Mesodermal cell (in vitro differentiated cells): ENCODE data around the gene OSMR.

Source experiments
- H3K27ac ChIP-seq: 2 replicates; pipeline ENCODE4 v1.7.0; 2013; ENCODE audit warnings: mild to moderate bottlenecking, low read depth, low read length, moderate library complexity; ENCODE audit not compliant: severe bottlenecking
- H3K36me3 ChIP-seq: 2 replicates; pipeline ENCODE4 v1.7.1; 2013; ENCODE audit warnings: mild to moderate bottlenecking, low read length, moderate library complexity; ENCODE audit not compliant: control insufficient read depth, insufficient read depth
- H3K4me1 ChIP-seq: one replicate; pipeline ENCODE4 v1.7.1; 2013; ENCODE audit warnings: mild to moderate bottlenecking, low read length; ENCODE audit not compliant: insufficient read depth, control insufficient read depth, poor library complexity, severe bottlenecking
- H3K4me3 ChIP-seq: 2 replicates; pipeline ENCODE4 v1.7.0; 2013; ENCODE audit warnings: low read length, control low read depth, mild to moderate bottlenecking; ENCODE audit not compliant: insufficient read depth, poor library complexity, severe bottlenecking; ENCODE audit errors: extremely low read depth
- H3K9me3 ChIP-seq: 2 replicates; pipeline ENCODE4 v1.7.1; 2013; ENCODE audit warnings: mild to moderate bottlenecking, low read length, moderate library complexity; ENCODE audit not compliant: control insufficient read depth
- WGBS, 2 experiments: methylation state at CpG; one replicate each; pipeline ENCODE4 v1.1.5; 2013; ENCODE audit warnings: missing lambda C conversion rate in 2 of 2; ENCODE audit not compliant: insufficient coverage in 2 of 2; 5-methylcytosine and 5-hydroxymethylcytosine counted together

OSMR gene

DNA sequence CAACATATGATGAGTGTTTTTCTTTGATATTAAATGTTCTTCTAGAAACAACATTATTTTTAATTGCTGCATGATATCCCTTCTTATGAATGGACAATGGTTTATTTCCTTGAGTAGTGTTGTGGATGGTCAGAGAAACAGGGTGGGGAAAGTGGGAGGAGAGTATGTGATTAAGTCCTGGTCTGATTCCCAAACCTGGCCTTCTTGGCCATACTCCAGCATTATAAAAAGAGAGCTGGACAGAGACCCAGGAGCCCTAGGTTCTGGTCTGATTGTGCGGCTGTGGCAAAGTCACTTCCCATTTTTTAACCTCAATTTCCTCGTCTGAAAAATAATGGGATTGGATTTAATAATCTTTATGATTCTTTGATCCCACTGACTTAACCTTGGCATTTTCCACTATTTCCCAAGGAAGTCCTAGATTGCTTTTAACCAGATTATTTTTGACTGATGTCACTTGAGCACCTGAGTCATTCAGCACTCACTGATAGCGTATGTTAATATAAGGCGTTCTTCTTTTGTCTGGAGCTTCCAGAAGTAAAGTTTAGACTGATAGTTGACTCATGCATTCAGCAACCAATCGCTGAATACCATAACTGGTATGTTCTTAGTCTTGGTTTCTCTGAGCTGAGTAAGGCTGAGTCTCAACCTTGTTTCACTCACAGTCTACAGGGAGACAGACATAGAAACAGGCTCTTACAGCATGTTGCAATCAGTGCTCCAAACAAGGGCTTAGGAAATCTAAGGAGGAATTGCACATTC, 26.2 kb downstream of the OSMR start:
- H3K4me1 ChIP-seq = peaks cover 18% of the 10 kb centered on the region
- H3K9me3 ChIP-seq = peaks cover 8% of the 10 kb centered on the region
- H3K27ac ChIP-seq = peak overlapping the region; percentile 67
- H3K4me3 ChIP-seq = no peak overlapping the region
- H3K36me3 ChIP-seq = peaks cover 12% of the 10 kb centered on the region
- WGBS, 2 experiments = 59 to 83% methylated on average over 1 to 3 of the region's 5 CpGs

GRCh38 chr5:38872826-38873225, 27.0 kb downstream of the OSMR start:
- WGBS, 2 experiments = no CpG with 5 or more reads among the region's 1 CpG
- Histone ChIP-seq H3K9me3 (peaks cover 8% of the 10 kb centered on the region), H3K36me3 (peaks cover 19% of the 10 kb centered on the region), H3K4me1 (peaks cover 18% of the 10 kb centered on the region), H3K27ac (no peak overlapping the region), H3K4me3 (no peak overlapping the region)

- 90 to 100% methylated on average over 4 to 5 of the region's 5 CpGs for WGBS, 2 experiments
- Histone ChIP-seq H3K4me1 (peaks cover 18% of the 10 kb centered on the region), H3K4me3 (no peak overlapping the region), H3K36me3 (peaks cover 21% of the 10 kb centered on the region), H3K27ac (no peak overlapping the region), H3K9me3 (no peaks in the 10 kb centered on the region)
Measured at GRCh38 chr5:38874948-38875456, 29.2 kb downstream of the OSMR start.

- H3K36me3 ChIP-seq = peaks cover 34% of the 10 kb centered on the region
- H3K4me1 ChIP-seq = no peaks in the 10 kb centered on the region
- H3K27ac ChIP-seq = no peak overlapping the region
- no peak overlapping the region for H3K4me3 ChIP-seq
- 93 to 94% methylated on average over 3 to 5 of the region's 5 CpGs for WGBS, 2 experiments
- no peaks in the 10 kb centered on the region for H3K9me3 ChIP-seq
Measured at GRCh38 chr5:38878391-38879077, 32.7 kb downstream of the OSMR start.

DNA sequence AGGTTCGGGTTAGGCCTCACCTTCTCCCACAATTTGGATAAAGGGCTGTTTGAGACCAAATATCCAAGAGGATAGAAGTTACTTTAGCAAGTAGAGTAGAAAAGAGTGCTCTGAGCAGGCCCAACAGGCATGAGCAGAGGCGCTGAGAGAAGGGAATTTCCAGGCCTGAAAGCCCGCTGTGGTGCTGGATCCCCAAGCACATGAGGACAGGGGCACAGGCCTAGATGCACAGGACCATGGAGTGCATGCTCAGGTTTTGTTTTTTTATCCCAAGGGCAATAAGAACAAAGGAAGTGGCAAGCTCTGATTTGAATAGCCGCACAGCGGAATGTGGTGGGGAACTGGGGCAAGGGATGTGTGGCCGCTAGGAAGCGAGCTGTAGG, 33.3 kb downstream of the OSMR start:
- Histone ChIP-seq H3K27ac (no peak overlapping the region), H3K36me3 (peaks cover 34% of the 10 kb centered on the region), H3K4me3 (no peak overlapping the region), H3K9me3 (no peaks in the 10 kb centered on the region), H3K4me1 (no peaks in the 10 kb centered on the region)
- WGBS, 2 experiments = 96 to 97% methylated on average over 6 to 7 of the region's 7 CpGs

DNA sequence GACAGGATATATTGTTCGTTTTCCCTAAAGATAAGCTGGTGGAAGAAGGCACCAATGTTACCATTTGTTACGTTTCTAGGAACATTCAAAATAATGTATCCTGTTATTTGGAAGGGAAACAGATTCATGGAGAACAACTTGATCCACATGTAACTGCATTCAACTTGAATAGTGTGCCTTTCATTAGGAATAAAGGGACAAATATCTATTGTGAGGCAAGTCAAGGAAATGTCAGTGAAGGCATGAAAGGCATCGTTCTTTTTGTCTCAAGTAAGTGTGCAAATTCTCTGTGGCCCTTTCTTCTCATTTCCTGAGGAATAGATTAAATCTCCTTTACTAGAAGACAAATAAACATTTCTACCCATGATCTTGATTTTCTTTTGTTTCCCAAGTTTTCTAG, 38.0 kb downstream of the OSMR start:
- Histone ChIP-seq H3K4me3 (no peak overlapping the region), H3K4me1 (no peaks in the 10 kb centered on the region), H3K9me3 (no peaks in the 10 kb centered on the region), H3K27ac (no peak overlapping the region), H3K36me3 (peaks cover 17% of the 10 kb centered on the region)
- WGBS, 2 experiments = 82% methylated on average over 1 of the region's 3 CpGs; no CpG with 5 or more reads in 1 of the 2 experiments

DNA sequence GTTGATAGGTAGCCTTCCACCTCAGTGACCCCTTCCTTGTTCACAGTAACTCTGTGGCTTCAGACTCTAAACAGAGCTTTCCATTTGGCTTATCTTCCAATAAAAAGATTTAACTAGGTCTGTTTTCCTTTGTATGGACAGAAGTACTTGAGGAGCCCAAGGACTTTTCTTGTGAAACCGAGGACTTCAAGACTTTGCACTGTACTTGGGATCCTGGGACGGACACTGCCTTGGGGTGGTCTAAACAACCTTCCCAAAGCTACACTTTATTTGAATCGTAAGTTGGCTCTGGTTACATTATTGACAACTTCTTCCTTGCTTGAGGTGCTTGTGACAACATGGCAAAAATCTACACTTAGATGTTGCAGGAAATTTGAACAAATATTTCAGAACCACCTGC, 39.4 kb downstream of the OSMR start:
- 84 to 96% methylated on average over 3 of the region's 3 CpGs for WGBS, 2 experiments
- Histone ChIP-seq H3K4me3 (no peak overlapping the region), H3K27ac (no peak overlapping the region), H3K9me3 (no peaks in the 10 kb centered on the region), H3K36me3 (peaks cover 17% of the 10 kb centered on the region), H3K4me1 (no peaks in the 10 kb centered on the region)

GRCh38 chr5:38888041-38888440, 42.2 kb downstream of the OSMR start:
- H3K36me3 ChIP-seq = peaks cover 4% of the 10 kb centered on the region
- H3K27ac ChIP-seq = no peak overlapping the region
- no peaks in the 10 kb centered on the region for H3K9me3 ChIP-seq
- 78 to 82% methylated on average over 4 to 5 of the region's 8 CpGs for WGBS, 2 experiments
- H3K4me3 ChIP-seq = no peak overlapping the region
- no peaks in the 10 kb centered on the region for H3K4me1 ChIP-seq

- no peaks in the 10 kb centered on the region for H3K9me3 ChIP-seq
- no peak overlapping the region for H3K4me3 ChIP-seq
- H3K4me1 ChIP-seq = no peaks in the 10 kb centered on the region
- H3K27ac ChIP-seq = no peak overlapping the region
- peaks cover 2% of the 10 kb centered on the region for H3K36me3 ChIP-seq
- no CpG with 5 or more reads among the region's 1 CpG for WGBS, 2 experiments
Measured at GRCh38 chr5:38889424-38889823, 43.6 kb downstream of the OSMR start.

DNA sequence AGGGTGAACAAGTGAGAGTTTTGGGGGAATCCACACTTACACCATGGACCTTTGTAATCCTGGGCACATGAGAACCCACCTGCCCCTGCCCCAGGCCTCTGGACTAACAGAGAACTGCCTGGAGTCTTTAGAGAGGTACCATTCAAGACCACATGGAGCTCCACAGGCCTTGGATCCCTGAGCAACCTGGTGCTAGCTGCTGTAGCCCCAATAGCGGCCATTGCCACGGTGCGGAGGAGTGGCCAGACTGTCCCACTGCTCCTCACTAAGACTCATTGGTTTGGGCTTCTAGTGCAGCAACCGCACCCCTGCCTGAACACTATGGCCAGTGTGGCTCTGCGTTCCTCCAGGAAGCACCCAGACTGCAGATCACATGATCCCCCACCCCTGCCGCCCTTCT, 45.8 kb downstream of the OSMR start:
- WGBS, 2 experiments = 90 to 92% methylated on average over 5 of the region's 6 CpGs
- H3K4me3 ChIP-seq = no peak overlapping the region
- H3K4me1 ChIP-seq = no peaks in the 10 kb centered on the region
- H3K27ac ChIP-seq = no peak overlapping the region
- H3K9me3 ChIP-seq = peaks cover 6% of the 10 kb centered on the region
- no peaks in the 10 kb centered on the region for H3K36me3 ChIP-seq

DNA sequence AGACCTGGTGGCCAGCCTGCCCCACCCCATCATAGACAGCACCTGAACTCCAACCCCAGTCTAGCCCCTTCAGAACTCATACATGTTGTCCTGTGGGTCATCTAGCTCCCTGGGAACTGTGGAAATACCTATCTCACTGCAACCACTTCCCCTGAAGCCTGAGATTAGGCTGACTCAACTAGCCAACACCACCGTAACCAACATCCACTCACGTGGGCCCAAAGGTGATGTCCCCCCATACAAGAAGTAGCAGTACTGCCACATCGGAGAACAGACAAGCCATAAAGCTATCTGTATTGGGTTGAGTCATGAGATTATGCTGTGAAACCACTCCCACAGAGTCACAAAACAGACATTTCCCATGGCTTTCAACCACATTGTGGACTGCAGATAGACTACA, 46.6 kb downstream of the OSMR start:
- Histone ChIP-seq H3K9me3 (peaks cover 6% of the 10 kb centered on the region), H3K27ac (no peak overlapping the region), H3K36me3 (no peaks in the 10 kb centered on the region), H3K4me3 (no peak overlapping the region), H3K4me1 (no peaks in the 10 kb centered on the region)
- WGBS, 2 experiments = no CpG with 5 or more reads among the region's 3 CpGs
